PFSK-1 (cell line): ENCODE results near the gene DMAP1.

Experiments
- FOXP2 ChIP-seq: optimal IDR thresholded peaks from 2 replicates; pipeline ENCODE3; 2011; ENCODE audit warnings: borderline replicate concordance, control low read depth, inconsistent platforms; ENCODE audit not compliant: insufficient read depth; ENCODE audit errors: extremely low read length, extremely low read depth
- POLR2AphosphoS5 ChIP-seq: IDR thresholded peaks from 2 replicates; pipeline ENCODE4 v1.6.1; 2012; ENCODE audit warnings: low read depth, mild to moderate bottlenecking, control low read depth, low read length, moderate library complexity
- REST ChIP-seq, 2 experiments: IDR thresholded peaks; 2 replicates each; pipeline versions ENCODE4 v1.6.1 to v1.8.0; 2011 to 2012; ENCODE audit warnings: low read depth in 2 of 2, low read length in 2 of 2, control low read depth in 1 of 2, inconsistent platforms in 1 of 2, mild to moderate bottlenecking in 1 of 2, moderate library complexity in 1 of 2; ENCODE audit not compliant: insufficient read depth in 1 of 2
- SIN3A ChIP-seq: IDR thresholded peaks from 2 replicates; pipeline ENCODE4 v1.6.1; 2012; ENCODE audit warnings: mild to moderate bottlenecking, low read length, moderate library complexity, borderline replicate concordance; ENCODE audit not compliant: insufficient read depth
- TAF1 ChIP-seq: IDR thresholded peaks from 2 replicates; pipeline ENCODE4 v1.6.1; 2012; ENCODE audit warnings: low read length, control low read depth, borderline replicate concordance; ENCODE audit not compliant: insufficient read depth

DMAP1 gene

DNA sequence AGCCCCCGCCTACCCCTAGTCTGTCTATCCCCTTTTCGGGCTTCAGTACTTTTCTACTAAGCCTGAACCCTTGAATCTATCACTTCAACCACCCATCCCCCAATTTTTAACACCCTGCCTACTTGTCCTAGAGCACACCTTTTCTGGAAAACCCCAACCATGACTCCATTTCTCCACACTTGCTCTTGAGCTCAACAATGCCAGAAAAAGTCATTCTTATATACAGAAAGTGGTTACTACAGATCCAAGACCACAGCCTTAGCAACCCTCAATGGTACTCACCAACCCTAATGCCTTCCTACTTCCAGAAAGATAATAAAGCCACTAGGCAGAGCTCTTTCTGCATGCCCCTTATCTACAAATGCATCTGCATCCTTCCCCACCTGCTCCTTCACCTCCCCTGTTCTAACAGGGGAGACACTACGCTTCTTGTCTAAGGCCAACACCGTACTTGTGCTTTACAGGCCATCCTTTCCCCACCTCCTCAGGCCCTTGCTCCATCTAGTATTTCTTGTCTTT, 41.2 kb downstream of the DMAP1 start:
- no peak for TF ChIP-seq TAF1
- no peak for TF ChIP-seq SIN3A
- TF ChIP-seq POLR2AphosphoS5 = no peak
- no peak for TF ChIP-seq REST (IDR thresholded peaks at IDR 0.05; ENCODE audit: insufficient read depth in 1 of 2, low read depth in 2 of 2, low read length in 2 of 2)
- no peak for TF ChIP-seq FOXP2

GRCh38 chr1:44256762-44257554, 43.7 kb downstream of the DMAP1 start:
- TF ChIP-seq REST (IDR thresholded peaks at IDR 0.05; ENCODE audit: insufficient read depth in 1 of 2, low read depth in 2 of 2, low read length in 2 of 2) (no peak), FOXP2 (no peak), TAF1 (no peak), SIN3A (no peak), POLR2AphosphoS5 (no peak)

GRCh38 chr1:44259090-44259489, 45.8 kb downstream of the DMAP1 start:
- TF ChIP-seq POLR2AphosphoS5 (no peak), FOXP2 (no peak), SIN3A (no peak)

DNA sequence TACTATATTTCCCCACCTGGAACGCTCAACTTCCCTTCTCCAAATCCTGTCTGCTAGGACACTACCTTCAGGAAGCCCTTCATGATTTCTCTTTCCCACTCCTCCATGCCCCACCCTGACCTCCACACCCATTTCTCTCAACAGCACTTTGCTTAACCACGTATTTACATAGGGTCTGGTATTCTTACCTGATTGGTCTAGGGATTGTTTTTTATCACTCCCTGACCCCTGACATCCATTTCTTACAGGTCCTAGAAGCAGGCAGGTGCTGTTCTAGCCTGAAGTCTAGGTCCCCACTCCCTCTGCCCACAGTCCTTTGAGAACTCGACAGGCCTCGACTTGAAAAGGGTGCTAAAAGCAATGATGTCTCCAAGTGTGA, 47.5 kb downstream of the DMAP1 start:
- TF ChIP-seq TAF1 = no peak
- TF ChIP-seq REST (IDR thresholded peaks at IDR 0.05; ENCODE audit: insufficient read depth in 1 of 2, low read depth in 2 of 2, low read length in 2 of 2) = no peak
- no peak for TF ChIP-seq FOXP2
- TF ChIP-seq SIN3A = no peak
- TF ChIP-seq POLR2AphosphoS5 = no peak

DNA sequence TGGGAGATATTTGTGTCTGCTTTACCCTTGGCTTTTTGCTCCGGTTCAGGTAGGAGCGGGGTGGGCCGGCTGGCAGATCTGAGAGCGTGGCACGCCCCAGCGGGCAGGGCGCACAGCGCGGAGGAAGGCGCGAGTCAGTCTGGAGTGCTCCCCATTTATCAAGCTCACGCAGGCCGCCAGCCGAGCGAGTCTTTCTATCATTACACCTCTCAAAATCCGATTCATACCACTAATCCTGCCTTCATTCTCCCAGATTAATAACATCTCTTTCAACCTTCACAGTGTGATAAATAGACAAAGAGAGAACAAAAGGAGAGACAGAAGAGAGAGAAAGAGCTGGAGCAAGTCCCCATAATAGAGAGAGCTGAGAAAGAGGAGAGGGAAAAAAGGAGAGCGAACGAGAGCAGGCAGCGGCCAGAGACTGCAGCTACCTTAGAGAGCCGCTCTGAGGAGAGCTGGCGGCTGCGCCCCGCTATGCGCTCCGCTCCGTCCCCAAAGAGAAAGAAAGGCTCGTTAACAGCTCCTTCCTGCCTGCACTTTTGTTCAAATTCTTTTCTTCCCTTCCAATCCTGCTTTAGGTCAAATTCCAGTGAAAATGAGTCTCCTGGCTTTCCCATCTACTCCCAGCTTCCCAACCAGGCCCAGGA, 48.0 kb downstream of the DMAP1 start:
- TF ChIP-seq TAF1 (no peak), FOXP2 (no peak), REST (IDR thresholded peaks at IDR 0.05; ENCODE audit: insufficient read depth in 1 of 2, low read depth in 2 of 2, low read length in 2 of 2) (no peak), POLR2AphosphoS5 (no peak), SIN3A (no peak)
